Thyroid gland (tissue), 4 donors: ENCODE results near the gene ABCA4. TPM values are rescaled to one million over a fixed set of nuclear protein-coding genes. Genes with fewer than 3 reads are reported as not detected.

ENCODE experiments used
- DNase-seq, 2 donors: peaks; one replicate each; pipeline ENCODE4 v3.0.0-alpha.2; 2019
- H3K27ac ChIP-seq, 3 donors: fragments of 200-600 bp; sonication (generic); 1 replicate in 2 of 3; 2 replicates in 1 of 3; pipeline ENCODE4 v1.5.1; 2016 to 2019; ENCODE audit warnings: mild to moderate bottlenecking in 1 of 3, moderate library complexity in 1 of 3
- H3K27me3 ChIP-seq: fragments of 200-600 bp; sonication (generic); one replicate; pipeline ENCODE4 v1.5.1; 2019
- H3K36me3 ChIP-seq, 2 donors: fragments of 200-600 bp; sonication (generic); one replicate each; pipeline ENCODE4 v1.5.1; 2016 to 2019
- H3K4me1 ChIP-seq, 2 donors: fragments of 200-600 bp; sonication (generic); one replicate each; pipeline ENCODE4 v1.5.1; 2017 to 2019
- H3K4me3 ChIP-seq, 3 donors: fragments of 200-600 bp; sonication (generic); replicated peaks in 1 of 3; 1 replicate in 2 of 3; 2 replicates in 1 of 3; pipeline ENCODE4 v1.5.1; 2016; ENCODE audit warnings: mild to moderate bottlenecking in 1 of 3
- H3K9me3 ChIP-seq: fragments of 200-600 bp; sonication (generic); one replicate; pipeline ENCODE4 v1.5.1; 2017
- CTCF ChIP-seq, 6 experiments: fragments of 200-600 bp in 3 of 6; fragments of 450-650 bp in 3 of 6; sonication (generic) in 3 of 6; IDR thresholded peaks; one replicate each; pipeline ENCODE4 v1.5.1; 2016 to 2019; ENCODE audit warnings: antibody characterized with exemption in 6 of 6, mild to moderate bottlenecking in 2 of 6, inconsistent platforms in 1 of 6, moderate library complexity in 1 of 6
- POLR2A ChIP-seq, 2 donors: fragments of 450-650 bp; IDR thresholded peaks; one replicate each; pipeline ENCODE4 v1.6.1; 2017; ENCODE audit warnings: antibody characterized with exemption in 2 of 2, mild to moderate bottlenecking in 2 of 2, moderate library complexity in 1 of 2
- WGBS, 2 donors: methylation state at CpG; one replicate each; pipeline ENCODE4 v1.1.5; 2017; 5-methylcytosine and 5-hydroxymethylcytosine counted together
- intact Hi-C: fragments of 100-400 bp; cut with DNase I; formaldehyde crosslinking; loops from one replicate; pipeline ENCODE4 v1.15.1; 2023
- total RNA-seq, 4 donors: library from RNA; depleted of rRNA; stranded (reverse); fragments of >200 nt; gene quantifications; one replicate each; pipeline ENCODE4 v1.2.3, GENCODE V29; 2016

Gene ABCA4
- total RNA-seq, 4 donors from 2014 or later, result 0.44 to 1.0 (median 0.82) TPM

- 82 to 85% methylated on average over 6 of the region's 6 CpGs for WGBS, 2 donors
Observed at GRCh38 chr1:94056171-94056570, 64.8 kb downstream of the ABCA4 start.

GRCh38 chr1:94055459-94056122 lies 65.4 kb downstream of the ABCA4 start:
- Histone ChIP-seq H3K9me3 (no peaks in the 10 kb centered on the region), H3K27ac (no peak overlapping the region), H3K36me3 (no peaks in the 10 kb centered on the region), H3K4me1 (peaks cover 10 to 34% of the 10 kb centered on the region in 2 donors), H3K4me3 (no peak overlapping the region), H3K27me3 (no peaks in the 10 kb centered on the region)
- TF ChIP-seq CTCF (IDR thresholded peaks at IDR 0.05) (no peak), POLR2A (IDR thresholded peaks at IDR 0.05) (no peak)
- 91 to 92% methylated on average over 5 of the region's 5 CpGs for whole genome bisulfite sequencing, 2 donors
- intact Hi-C loops, result loop anchor here (5.0 kb wide), 1 partner anchor 277 kb away; no protein-coding TSS in a partner anchor
- DNase-seq, result no peak

More at GRCh38 chr1:94056171-94056570, 64.8 kb downstream of the ABCA4 start:
- intact Hi-C loops, result loop anchor here (5.0 kb wide), 1 partner anchor 276 kb away; no protein-coding TSS in a partner anchor
- Histone ChIP-seq H3K9me3 (no peaks in the 10 kb centered on the region), H3K4me1 (peaks cover 10 to 29% of the 10 kb centered on the region in 2 donors), H3K4me3 (no peak overlapping the region), H3K27ac (peak overlapping the region in 2 of 3 donors; percentile 6 to 40), H3K27me3 (no peaks in the 10 kb centered on the region), H3K36me3 (no peaks in the 10 kb centered on the region)
- DNase-seq, result no peak
- TF ChIP-seq POLR2A (IDR thresholded peaks at IDR 0.05) (no peak), CTCF (IDR thresholded peaks at IDR 0.05) (no peak)

- Histone ChIP-seq H3K9me3 (no peaks in the 10 kb centered on the region), H3K4me3 (no peak overlapping the region), H3K4me1 (peaks cover 0 to 39% of the 10 kb centered on the region in 2 donors), H3K36me3 (no peaks in the 10 kb centered on the region), H3K27me3 (no peaks in the 10 kb centered on the region), H3K27ac (peak overlapping the region; percentile 15 to 64 (median 34))
- TF ChIP-seq CTCF (IDR thresholded peaks at IDR 0.05) (no peak), POLR2A (IDR thresholded peaks at IDR 0.05) (no peak)
- 88 to 90% methylated on average over 1 of the region's 1 CpG for WGBS, 2 donors
- intact Hi-C loops, result no loop called here
- DNase-seq, result no peak
Observed at GRCh38 chr1:94050675-94051074, 70.3 kb downstream of the ABCA4 start.

- Histone ChIP-seq H3K27ac (peak overlapping the region; percentile 15 to 64 (median 34)), H3K27me3 (no peaks in the 10 kb centered on the region), H3K36me3 (no peaks in the 10 kb centered on the region), H3K4me1 (peaks cover 2 to 39% of the 10 kb centered on the region in 2 donors), H3K9me3 (no peaks in the 10 kb centered on the region), H3K4me3 (no peak overlapping the region)
- no peak for TF ChIP-seq CTCF (IDR thresholded peaks at IDR 0.05)
- no peak for TF ChIP-seq POLR2A (IDR thresholded peaks at IDR 0.05)
- no peak for DNase-seq
- 71 to 75% methylated on average over 1 of the region's 1 CpG for WGBS, 2 donors
- intact Hi-C loops, result no loop called here
Observed at GRCh38 chr1:94050254-94050653, 70.7 kb downstream of the ABCA4 start.

- no peak for TF ChIP-seq POLR2A (IDR thresholded peaks at IDR 0.05)
- TF ChIP-seq CTCF (IDR thresholded peaks at IDR 0.05), result no peak
- Histone ChIP-seq H3K9me3 (no peaks in the 10 kb centered on the region), H3K36me3 (no peaks in the 10 kb centered on the region), H3K27ac (peak overlapping the region; percentile 15 to 64 (median 34)), H3K27me3 (no peaks in the 10 kb centered on the region), H3K4me3 (no peak overlapping the region), H3K4me1 (peaks cover 7 to 43% of the 10 kb centered on the region in 2 donors)
- intact Hi-C loops, result no loop called here
- DNase-seq, result no peak
- WGBS, 2 donors, result 76 to 87% methylated on average over 3 of the region's 3 CpGs
Observed at GRCh38 chr1:94049791-94050190, 71.2 kb downstream of the ABCA4 start.
